GM12872 (cell line): ENCODE data around the gene STXBP2.

Source experiments
- TF ChIP-seq, protein P1 (sequence below): IDR thresholded peaks from 3 replicates; pipeline ENCODE4 v1.5.1; 2011; ENCODE audit warnings: low read depth, mild to moderate bottlenecking, low read length, moderate library complexity; ENCODE audit not compliant: insufficient read depth

The STXBP2 gene

GRCh38 chr19:7639863-7640348 lies 3.0 kb downstream of the STXBP2 start:
- TF ChIP-seq, protein P1, sequence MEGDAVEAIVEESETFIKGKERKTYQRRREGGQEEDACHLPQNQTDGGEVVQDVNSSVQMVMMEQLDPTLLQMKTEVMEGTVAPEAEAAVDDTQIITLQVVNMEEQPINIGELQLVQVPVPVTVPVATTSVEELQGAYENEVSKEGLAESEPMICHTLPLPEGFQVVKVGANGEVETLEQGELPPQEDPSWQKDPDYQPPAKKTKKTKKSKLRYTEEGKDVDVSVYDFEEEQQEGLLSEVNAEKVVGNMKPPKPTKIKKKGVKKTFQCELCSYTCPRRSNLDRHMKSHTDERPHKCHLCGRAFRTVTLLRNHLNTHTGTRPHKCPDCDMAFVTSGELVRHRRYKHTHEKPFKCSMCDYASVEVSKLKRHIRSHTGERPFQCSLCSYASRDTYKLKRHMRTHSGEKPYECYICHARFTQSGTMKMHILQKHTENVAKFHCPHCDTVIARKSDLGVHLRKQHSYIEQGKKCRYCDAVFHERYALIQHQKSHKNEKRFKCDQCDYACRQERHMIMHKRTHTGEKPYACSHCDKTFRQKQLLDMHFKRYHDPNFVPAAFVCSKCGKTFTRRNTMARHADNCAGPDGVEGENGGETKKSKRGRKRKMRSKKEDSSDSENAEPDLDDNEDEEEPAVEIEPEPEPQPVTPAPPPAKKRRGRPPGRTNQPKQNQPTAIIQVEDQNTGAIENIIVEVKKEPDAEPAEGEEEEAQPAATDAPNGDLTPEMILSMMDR, result no peak

- TF ChIP-seq, protein P1, result no peak
Observed at GRCh38 chr19:7640803-7641202, 3.9 kb downstream of the STXBP2 start.

GRCh38 chr19:7641290-7642276 lies 4.7 kb downstream of the STXBP2 start:
- TF ChIP-seq, protein P1, result 0 out of 3 replicates have a peak, but pooled peaks have one; percentile 13

GRCh38 chr19:7642295-7643030 lies 5.6 kb downstream of the STXBP2 start:
- TF ChIP-seq, protein P1, result no peak

GRCh38 chr19:7643031-7643415 lies 6.1 kb downstream of the STXBP2 start:
- TF ChIP-seq, protein P1, result no peak

DNA sequence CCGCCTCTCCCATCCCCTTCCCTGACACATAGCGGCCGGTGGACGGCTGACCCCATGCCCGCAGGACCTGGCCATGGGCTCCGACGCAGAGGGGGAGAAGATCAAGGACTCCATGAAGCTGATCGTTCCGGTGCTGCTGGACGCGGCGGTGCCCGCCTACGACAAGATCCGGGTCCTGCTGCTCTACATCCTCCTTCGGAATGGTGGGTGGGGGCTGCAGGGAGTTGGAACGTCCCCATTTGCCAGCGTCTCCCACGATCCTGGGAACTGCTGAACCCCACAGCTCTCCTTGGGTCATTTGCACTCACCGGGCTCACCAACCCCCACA lies 7.6 kb downstream of the STXBP2 start:
- TF ChIP-seq, protein P1, result no peak

DNA sequence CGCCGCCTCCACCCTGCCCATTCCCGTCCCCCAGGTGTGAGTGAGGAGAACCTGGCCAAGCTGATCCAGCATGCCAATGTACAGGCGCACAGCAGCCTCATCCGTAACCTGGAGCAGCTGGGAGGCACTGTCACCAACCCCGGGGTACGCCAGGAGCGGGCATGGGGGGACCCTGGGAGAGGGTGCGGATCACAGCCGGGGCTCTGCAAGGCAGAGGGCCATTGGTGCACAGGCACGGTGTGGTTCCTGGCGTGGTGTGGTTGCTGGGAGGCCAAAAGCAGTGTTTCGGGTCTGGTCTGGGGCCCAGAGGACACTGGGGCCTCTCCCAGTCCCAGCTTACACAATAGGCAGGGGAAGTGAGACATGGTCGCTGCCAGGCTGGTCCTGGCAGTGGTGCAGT lies 8.3 kb downstream of the STXBP2 start:
- TF ChIP-seq, protein P1, result no peak
